A673 (cell line): ENCODE measurements around the gene UCHL1. TPM values are rescaled to one million over a fixed set of nuclear protein-coding genes. Genes with fewer than 3 reads are reported as not detected.

Source experiments
- Bru-seq: library from RNA; stranded (reverse); fragments of 400-500 nt; gene quantifications from one replicate; lab custom pipeline; 2021; lab: Mats Ljungman, UMichigan
- BruChase-seq, 2 experiments: library from RNA; stranded (reverse); fragments of 400-500 nt; gene quantifications; one replicate each; lab custom pipeline; 2021; lab: Mats Ljungman, UMichigan
- BruUV-seq: library from RNA; stranded (reverse); fragments of 400-500 nt; replicated peaks from 2 replicates; lab custom pipeline; 2021; lab: Mats Ljungman, UMichigan
- CTCF ChIA-PET: fragments of 300-600 bp; sonication (Branson Sonifier 250); formaldehyde crosslinking; loops from one replicate; lab custom pipeline; 2022; ENCODE audit warnings: antibody characterized with exemption; lab: Charles Lee
- POLR2A ChIA-PET: fragments of 300-600 bp; sonication (Branson Sonifier 250); formaldehyde crosslinking; loops from one replicate; lab custom pipeline; 2022; ENCODE audit warnings: antibody characterized with exemption; ENCODE audit not compliant: low non-redundant PET; lab: Charles Lee
- DNase-seq: peaks from one replicate; pipeline ENCODE4 v3.0.0-alpha.2; 2015; ENCODE audit warnings: low spot score
- H3K27ac ChIP-seq: fragments of 200-600 bp; sonication (generic); 2 replicates; pipeline ENCODE4 v1.5.1; 2016; ENCODE audit warnings: mixed run types, low read depth, mild to moderate bottlenecking, mixed read lengths, antibody characterized with exemption, low read length; ENCODE audit not compliant: poor library complexity, severe bottlenecking
- H3K27me3 ChIP-seq: fragments of 200-600 bp; sonication (generic); replicated peaks from 2 replicates; pipeline ENCODE4 v1.6.1; 2017; ENCODE audit warnings: mixed run types, low read depth, mild to moderate bottlenecking, mixed read lengths, antibody characterized with exemption, low read length; ENCODE audit not compliant: insufficient read depth, poor library complexity
- H3K36me3 ChIP-seq: fragments of 200-600 bp; sonication (generic); 2 replicates; pipeline ENCODE4 v1.6.1; 2016; ENCODE audit warnings: mixed run types, mild to moderate bottlenecking, mixed read lengths, antibody characterized with exemption, low read length; ENCODE audit not compliant: insufficient read depth, poor library complexity, severe bottlenecking
- H3K4me1 ChIP-seq: fragments of 200-600 bp; sonication (generic); 2 replicates; pipeline ENCODE4 v1.6.1; 2017; ENCODE audit warnings: mixed run types, mild to moderate bottlenecking, mixed read lengths, antibody characterized with exemption, low read length; ENCODE audit not compliant: insufficient read depth, poor library complexity, severe bottlenecking
- H3K4me3 ChIP-seq: fragments of 200-600 bp; sonication (generic); 2 replicates; pipeline ENCODE4 v1.5.1; 2016; ENCODE audit warnings: low read depth, mixed run types, mild to moderate bottlenecking, mixed read lengths, low read length; ENCODE audit not compliant: poor library complexity, severe bottlenecking
- H3K9me3 ChIP-seq: fragments of 200-600 bp; sonication (generic); 2 replicates; pipeline ENCODE4 v1.6.1; 2016; ENCODE audit warnings: mixed run types, low read depth, mild to moderate bottlenecking, mixed read lengths, antibody characterized with exemption, low read length; ENCODE audit not compliant: poor library complexity, severe bottlenecking
- EZH2 ChIP-seq: fragments of 200-600 bp; sonication (generic); IDR thresholded peaks from 2 replicates; pipeline ENCODE4 v1.6.1; 2017; ENCODE audit warnings: borderline replicate concordance, low read depth, mild to moderate bottlenecking, mixed read lengths, antibody characterized with exemption, low read length; ENCODE audit not compliant: poor library complexity, severe bottlenecking
- intact Hi-C: fragments of 100-400 bp; cut with micrococcal nuclease; formaldehyde crosslinking; loops from one replicate; pipeline ENCODE4 v1.10.0; 2022; ENCODE audit not compliant: unreplicated experiment
- long read RNA-seq: library from polyadenylated mRNA; stranded (forward); transcript quantifications from one replicate; pipeline ENCODE4 v2.0.0, GENCODE V29; 2022
- total RNA-seq: library from RNA; stranded (reverse); gene quantifications from 2 replicates; pipeline ENCODE4 v1.2.3, GENCODE V29; 2021
- TF ChIP-seq, protein P1 (sequence below): fragments of 300-800, 200-600 bp; sonication (generic); conservative IDR thresholded peaks from 2 replicates; pipeline ENCODE4 v1.5.1; 2017; ENCODE audit warnings: low read depth, mild to moderate bottlenecking, antibody characterized with exemption, low read length, moderate library complexity, mixed read lengths

The UCHL1 gene
- total RNA-seq (908 and 959 TPM in 2 replicates), Bru-seq, nascent RNA (percentile 99 among the genes with signal in this experiment), BruChase-seq, experiment 1, labeled RNA remaining after a 2-hour chase (percentile 99 among the genes with signal in this experiment), BruChase-seq, experiment 2, labeled RNA remaining after a 6-hour chase (percentile 98 among the genes with signal in this experiment)
- long read RNA-seq, transcript UCHL1-202 (8 exons, 1,578 nt), result minor isoform, 160 of 1,175 reads
- long read RNA-seq, transcript UCHL1-211 (6 exons, 862 nt), result minor isoform, 5 of 1,175 reads
- long read RNA-seq, transcript UCHL1-209 (8 exons, 1,119 nt), result major isoform, 892 of 1,175 reads
- long read RNA-seq, partial matches to known transcripts, result 48 of 1,175 reads
- long read RNA-seq, other reads (novel, unspliced or antisense), result 70 of 1,175 reads

DNA sequence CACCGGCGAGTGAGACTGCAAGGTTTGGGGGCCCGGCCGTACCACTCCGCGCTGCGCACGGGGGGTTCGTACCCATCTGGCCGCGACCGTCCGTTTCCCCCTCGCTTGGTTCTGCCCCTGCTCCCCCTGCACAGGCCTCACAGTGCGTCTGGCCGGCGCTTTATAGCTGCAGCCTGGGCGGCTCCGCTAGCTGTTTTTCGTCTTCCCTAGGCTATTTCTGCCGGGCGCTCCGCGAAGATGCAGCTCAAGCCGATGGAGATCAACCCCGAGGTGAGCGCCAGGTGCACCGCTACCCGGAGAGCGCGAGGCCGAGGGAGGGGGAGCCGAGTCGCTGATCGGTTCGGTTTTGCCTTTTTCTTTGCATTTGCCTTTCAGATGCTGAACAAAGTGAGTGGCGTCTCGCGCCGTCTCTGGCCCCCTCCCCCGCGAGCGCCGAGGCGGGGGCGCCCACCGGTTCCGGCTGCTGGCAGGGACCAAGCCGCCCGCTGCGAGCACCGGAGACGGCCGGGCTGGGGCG is at the start of gene UCHL1:
UCHL1 (plus strand) TSS at position 189 of the 517 bp plus-strand sequence; CDS start at position 238, 49 bp downstream.
- H3K36me3 ChIP-seq, result peaks cover 29% of the 10 kb centered on the region
- POLR2A ChIA-PET, result interaction anchor here (0.6 to 1.0 kb wide), 5 partner anchors 9 to 250 kb away, joined by 3 to 7 read pairs (median 3); no protein-coding TSS in a partner anchor
- CTCF ChIA-PET, result interaction anchor here (0.5 to 0.7 kb wide), 2 partner anchors 43 to 185 kb away, joined by 3 read pairs; partner anchors contain the start of gene APBB2
- no peaks in the 10 kb centered on the region for H3K9me3 ChIP-seq
- BruUV-seq, result no TSS peak
- TF ChIP-seq EZH2, result no peak
- TF ChIP-seq, protein P1, sequence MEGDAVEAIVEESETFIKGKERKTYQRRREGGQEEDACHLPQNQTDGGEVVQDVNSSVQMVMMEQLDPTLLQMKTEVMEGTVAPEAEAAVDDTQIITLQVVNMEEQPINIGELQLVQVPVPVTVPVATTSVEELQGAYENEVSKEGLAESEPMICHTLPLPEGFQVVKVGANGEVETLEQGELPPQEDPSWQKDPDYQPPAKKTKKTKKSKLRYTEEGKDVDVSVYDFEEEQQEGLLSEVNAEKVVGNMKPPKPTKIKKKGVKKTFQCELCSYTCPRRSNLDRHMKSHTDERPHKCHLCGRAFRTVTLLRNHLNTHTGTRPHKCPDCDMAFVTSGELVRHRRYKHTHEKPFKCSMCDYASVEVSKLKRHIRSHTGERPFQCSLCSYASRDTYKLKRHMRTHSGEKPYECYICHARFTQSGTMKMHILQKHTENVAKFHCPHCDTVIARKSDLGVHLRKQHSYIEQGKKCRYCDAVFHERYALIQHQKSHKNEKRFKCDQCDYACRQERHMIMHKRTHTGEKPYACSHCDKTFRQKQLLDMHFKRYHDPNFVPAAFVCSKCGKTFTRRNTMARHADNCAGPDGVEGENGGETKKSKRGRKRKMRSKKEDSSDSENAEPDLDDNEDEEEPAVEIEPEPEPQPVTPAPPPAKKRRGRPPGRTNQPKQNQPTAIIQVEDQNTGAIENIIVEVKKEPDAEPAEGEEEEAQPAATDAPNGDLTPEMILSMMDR, result no peak
- peak within 1 kb of the TSS; percentile 93 for H3K4me3 ChIP-seq
- peak within 1 kb of the TSS; percentile 95 for H3K27ac ChIP-seq
- no peaks in the 10 kb centered on the region for H3K27me3 ChIP-seq
- intact Hi-C loops, result loop anchor here (5.0 kb wide), 2 partner anchors 39 to 329 kb away; no protein-coding TSS in a partner anchor
- peaks cover 22% of the 10 kb centered on the region for H3K4me1 ChIP-seq
- peak; percentile 97 for DNase-seq

DNA sequence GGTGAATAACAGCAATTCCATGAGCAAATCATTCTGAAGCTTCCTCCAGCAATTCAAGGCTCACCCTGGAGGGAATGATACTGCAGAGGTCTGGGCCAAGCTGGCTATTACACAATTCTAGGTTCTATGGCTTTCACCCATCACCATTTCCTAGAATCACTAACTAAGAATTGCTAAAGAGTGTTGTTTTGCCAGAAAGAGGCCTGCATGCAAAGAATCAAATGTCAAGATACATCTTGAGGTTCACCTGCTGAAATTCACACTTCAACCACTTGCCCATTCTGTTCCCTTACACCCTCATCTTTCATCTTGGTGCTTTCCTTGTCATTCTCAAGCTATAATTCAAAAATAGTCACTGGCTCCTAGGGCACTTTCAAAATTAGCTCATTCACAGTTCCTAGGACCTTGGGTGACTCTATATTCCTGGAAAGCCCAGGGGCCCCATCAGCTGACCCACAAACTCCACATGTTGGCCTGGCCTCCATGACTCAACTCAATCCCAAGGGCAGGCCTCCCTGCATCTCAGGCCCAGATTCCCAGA is 49.4 kb upstream of the UCHL1 start:
- H3K4me3 ChIP-seq, result no peak overlapping the region
- no TSS peak for BruUV-seq

DNA sequence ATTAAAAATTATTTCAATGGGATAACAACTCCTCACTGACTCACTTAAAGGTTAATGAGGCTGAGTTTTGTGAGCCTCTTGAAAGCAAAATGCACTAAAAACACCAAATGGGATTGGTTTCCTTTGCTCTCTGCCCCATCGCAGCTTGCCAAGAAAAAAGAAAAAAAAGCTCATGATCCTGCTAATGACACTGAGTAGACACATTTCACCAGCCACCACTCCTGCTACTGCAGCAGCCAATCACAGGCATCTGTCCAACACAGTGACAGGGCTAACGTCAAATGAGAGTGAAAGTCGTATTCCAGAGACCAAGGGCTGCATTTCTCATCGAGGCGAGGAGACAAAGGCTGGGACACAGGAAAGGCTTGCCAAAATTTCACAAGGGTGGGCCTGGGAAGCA is 47.5 kb upstream of the UCHL1 start:
- H3K27me3 ChIP-seq, result peaks cover 17% of the 10 kb centered on the region
- peaks cover 21% of the 10 kb centered on the region for H3K4me1 ChIP-seq
- TF ChIP-seq, protein P1, result no peak
- TF ChIP-seq EZH2, result no peak
- intact Hi-C loops, result no loop called here
- peak; percentile 11 for DNase-seq
- H3K36me3 ChIP-seq, result no peaks in the 10 kb centered on the region
- H3K4me3 ChIP-seq, result no peak overlapping the region
- no peak overlapping the region for H3K27ac ChIP-seq
- no peaks in the 10 kb centered on the region for H3K9me3 ChIP-seq
- POLR2A ChIA-PET, result no interaction called here
- CTCF ChIA-PET, result no interaction called here
- BruUV-seq, result no TSS peak

More for the DNA sequence above, 49.4 kb upstream of the UCHL1 start:
- Histone ChIP-seq H3K4me1 (peaks cover 29% of the 10 kb centered on the region), H3K27ac (no peak overlapping the region), H3K27me3 (peaks cover 6% of the 10 kb centered on the region), H3K36me3 (no peaks in the 10 kb centered on the region), H3K9me3 (no peaks in the 10 kb centered on the region)
- ChIA-PET POLR2A (no interaction called here), CTCF (no interaction called here)
- TF ChIP-seq EZH2, result no peak
- TF ChIP-seq, protein P1, result no peak
- no peak for DNase-seq
- intact Hi-C loops, result no loop called here
